ENCODE measurements around the gene GPR31.

Gene GPR31

GRCh38 chr6:167113047-167113754, 44.6 kb downstream of the GPR31 start:
- no peak for TF ChIP-seq CTCF (IDR thresholded peaks at IDR 0.05; ENCODE audit: low read depth, low read length)
- H3K4me1 ChIP-seq, result peaks cover 3% of the 10 kb centered on the region; the same call in 1 of the 2 replicates
- no peaks in the 10 kb centered on the region for H3K9me3 ChIP-seq
- no peak overlapping the region for H3K4me3 ChIP-seq (ENCODE audit: low read depth, low read length)
- H3K27me3 ChIP-seq, result no peaks in the 10 kb centered on the region
- no peaks in the 10 kb centered on the region for H3K36me3 ChIP-seq
- DNase-seq, result no peak

- peaks cover 3% of the 10 kb centered on the region; the same call in 1 of the 2 replicates for H3K4me1 ChIP-seq
- DNase-seq, result no peak
- no peaks in the 10 kb centered on the region for H3K27me3 ChIP-seq
- no peaks in the 10 kb centered on the region for H3K36me3 ChIP-seq
- TF ChIP-seq CTCF (IDR thresholded peaks at IDR 0.05; ENCODE audit: low read depth, low read length), result no peak
- no peak overlapping the region for H3K4me3 ChIP-seq (ENCODE audit: low read depth, low read length)
- H3K9me3 ChIP-seq, result no peaks in the 10 kb centered on the region
Observed at GRCh38 chr6:167112421-167112820, 45.4 kb downstream of the GPR31 start.

- Histone ChIP-seq H3K9me3 (no peaks in the 10 kb centered on the region), H3K27me3 (no peaks in the 10 kb centered on the region), H3K4me1 (peaks cover 3% of the 10 kb centered on the region; the same call in 1 of the 2 replicates), H3K4me3 (ENCODE audit: low read depth, low read length) (no peak overlapping the region), H3K36me3 (no peaks in the 10 kb centered on the region)
- DNase-seq, result no peak
- no peak for TF ChIP-seq CTCF (IDR thresholded peaks at IDR 0.05; ENCODE audit: low read depth, low read length)
Observed at GRCh38 chr6:167111597-167111996, 46.2 kb downstream of the GPR31 start.

- H3K4me3 ChIP-seq (ENCODE audit: low read depth, low read length), result no peak overlapping the region
- H3K36me3 ChIP-seq, result no peaks in the 10 kb centered on the region
- TF ChIP-seq CTCF (IDR thresholded peaks at IDR 0.05; ENCODE audit: low read depth, low read length), result no peak
- DNase-seq, result no peak
- peaks cover 3% of the 10 kb centered on the region; the same call in 1 of the 2 replicates for H3K4me1 ChIP-seq
- no peaks in the 10 kb centered on the region for H3K27me3 ChIP-seq
- no peaks in the 10 kb centered on the region for H3K9me3 ChIP-seq
Observed at GRCh38 chr6:167109651-167110050, 48.1 kb downstream of the GPR31 start.

GRCh38 chr6:167108278-167108677, 49.5 kb downstream of the GPR31 start:
- H3K4me3 ChIP-seq (ENCODE audit: low read depth, low read length), result no peak overlapping the region
- H3K27me3 ChIP-seq, result no peaks in the 10 kb centered on the region
- DNase-seq, result no peak
- no peaks in the 10 kb centered on the region for H3K36me3 ChIP-seq
- TF ChIP-seq CTCF (IDR thresholded peaks at IDR 0.05; ENCODE audit: low read depth, low read length), result no peak
- H3K4me1 ChIP-seq, result no peaks in the 10 kb centered on the region
- no peaks in the 10 kb centered on the region for H3K9me3 ChIP-seq

GRCh38 chr6:167107787-167108186, 50.0 kb downstream of the GPR31 start:
- no peak overlapping the region for H3K4me3 ChIP-seq (ENCODE audit: low read depth, low read length)
- TF ChIP-seq CTCF (IDR thresholded peaks at IDR 0.05; ENCODE audit: low read depth, low read length), result no peak
- H3K4me1 ChIP-seq, result no peaks in the 10 kb centered on the region
- H3K36me3 ChIP-seq, result no peaks in the 10 kb centered on the region
- DNase-seq, result no peak
- H3K9me3 ChIP-seq, result no peaks in the 10 kb centered on the region
- H3K27me3 ChIP-seq, result no peaks in the 10 kb centered on the region

Measured in BE2C (cell line).